Hepatocyte (in vitro differentiated cells): ENCODE results near the gene TLCD3B. TPM values are rescaled to one million over a fixed set of nuclear protein-coding genes. Genes with fewer than 3 reads are reported as not detected.

Source experiments
- DNase-seq: peaks from one replicate; pipeline ENCODE4 v3.0.0-alpha.2; 2016; ENCODE audit warnings: low spot score
- H2AFZ ChIP-seq: fragments of 200-600 bp; sonication (generic); 2 replicates; pipeline ENCODE4 v1.6.0; 2016; ENCODE audit warnings: antibody characterized with exemption, mild to moderate bottlenecking
- H3K27ac ChIP-seq: fragments of 200-600 bp; sonication (generic); 2 replicates; pipeline ENCODE4 v1.5.1; 2016; ENCODE audit warnings: mild to moderate bottlenecking
- H3K27me3 ChIP-seq: fragments of 200-600 bp; sonication (generic); 2 replicates; pipeline ENCODE4 v1.6.1; 2016
- H3K36me3 ChIP-seq: fragments of 200-600 bp; sonication (generic); replicated peaks from 2 replicates; pipeline ENCODE4 v1.5.1; 2016; ENCODE audit warnings: low read depth; ENCODE audit not compliant: insufficient read depth
- H3K4me1 ChIP-seq: fragments of 200-600 bp; sonication (generic); 2 replicates; pipeline ENCODE4 v1.5.1; 2016; ENCODE audit warnings: mild to moderate bottlenecking, moderate library complexity; ENCODE audit not compliant: insufficient read depth
- H3K4me2 ChIP-seq: fragments of 200-600 bp; sonication (generic); 2 replicates; pipeline ENCODE4 v1.6.0; 2016
- H3K4me3 ChIP-seq: fragments of 200-600 bp; sonication (generic); 2 replicates; pipeline ENCODE4 v1.5.1; 2016; ENCODE audit warnings: mild to moderate bottlenecking
- H3K79me2 ChIP-seq: fragments of 200-600 bp; sonication (generic); 2 replicates; pipeline ENCODE4 v1.6.0; 2017; ENCODE audit warnings: mild to moderate bottlenecking
- H3K9me2 ChIP-seq: fragments of 200-600 bp; sonication (generic); replicated peaks from 2 replicates; pipeline ENCODE4 v1.6.0; 2017; ENCODE audit warnings: mild to moderate bottlenecking; ENCODE audit not compliant: insufficient read depth
- H3K9me3 ChIP-seq: fragments of 200-600 bp; sonication (generic); 2 replicates; pipeline ENCODE4 v1.5.1; 2016; ENCODE audit warnings: low read depth, mild to moderate bottlenecking
- H4K20me1 ChIP-seq: fragments of 200-600 bp; sonication (generic); 2 replicates; pipeline ENCODE4 v1.6.0; 2016; ENCODE audit warnings: mild to moderate bottlenecking; ENCODE audit not compliant: insufficient read depth, poor library complexity, severe bottlenecking
- CTCF ChIP-seq: fragments of 200-600 bp; sonication (generic); IDR thresholded peaks from 2 replicates; pipeline ENCODE4 v1.5.1; 2016; ENCODE audit warnings: antibody characterized with exemption, mild to moderate bottlenecking; ENCODE audit not compliant: poor library complexity
- EZH2 ChIP-seq: fragments of 200-600 bp; sonication (generic); IDR thresholded peaks from 2 replicates; pipeline ENCODE4 v1.6.1; 2016; ENCODE audit warnings: antibody characterized with exemption, mild to moderate bottlenecking, borderline replicate concordance
- EZH2phosphoT487 ChIP-seq: fragments of 200-600 bp; sonication (generic); IDR thresholded peaks from one replicate; pipeline ENCODE4 v1.6.1; 2018; ENCODE audit warnings: antibody characterized with exemption, mild to moderate bottlenecking, low read depth, moderate library complexity; ENCODE audit not compliant: unreplicated experiment, severe bottlenecking
- WGBS: methylation state at CpG from one replicate; pipeline ENCODE4 v1.1.6; 2016; ENCODE audit warnings: low lambda C conversion rate; ENCODE audit errors: missing lambda C conversion rate; 5-methylcytosine and 5-hydroxymethylcytosine counted together
- polyA plus RNA-seq: library from polyadenylated mRNA; unstranded; fragments of >200 nt; fragmentation: Nextera tagmentation; extraction: Ambion mirVana; gene quantifications from 2 replicates; pipeline ENCODE4 v1.2.1, GENCODE V29; 2016
- total RNA-seq: library from RNA; depleted of rRNA; stranded (reverse); fragments of >200 nt; gene quantifications from 2 replicates; pipeline ENCODE4 v1.2.3, GENCODE V29; 2014

TLCD3B gene
- total and polyA plus RNA-seq, 2 experiments from 2014 or later = not detected

GRCh38 chr16:29978081-29978480 is 53.0 kb downstream of the TLCD3B start:
- H3K4me1 ChIP-seq = peaks cover 20% of the 10 kb centered on the region
- no peaks in the 10 kb centered on the region for H3K36me3 ChIP-seq
- H3K4me3 ChIP-seq = no peak overlapping the region
- H3K9me3 ChIP-seq = no peaks in the 10 kb centered on the region
- H3K79me2 ChIP-seq = peaks cover 41% of the 10 kb centered on the region
- H3K27ac ChIP-seq = no peak overlapping the region
- H3K9me2 ChIP-seq = no peaks in the 10 kb centered on the region
- no peaks in the 10 kb centered on the region for H3K27me3 ChIP-seq
- no peak overlapping the region for H3K4me2 ChIP-seq
- no peak for DNase-seq
- TF ChIP-seq CTCF = no peak
- H2AFZ ChIP-seq = no peak overlapping the region
- H4K20me1 ChIP-seq = peaks cover 43% of the 10 kb centered on the region
- WGBS = 97% methylated on average over 9 of the region's 9 CpGs

GRCh38 chr16:29977063-29977825 is 53.8 kb downstream of the TLCD3B start:
- peak overlapping the region; percentile 99 for H3K4me2 ChIP-seq
- no peak for DNase-seq
- 83% methylated on average over 9 of the region's 9 CpGs for WGBS
- H3K79me2 ChIP-seq = peaks cover 41% of the 10 kb centered on the region
- H3K4me3 ChIP-seq = no peak overlapping the region
- peaks cover 43% of the 10 kb centered on the region for H4K20me1 ChIP-seq
- no peaks in the 10 kb centered on the region for H3K36me3 ChIP-seq
- H3K9me3 ChIP-seq = no peaks in the 10 kb centered on the region
- no peaks in the 10 kb centered on the region for H3K27me3 ChIP-seq
- H3K27ac ChIP-seq = no peak overlapping the region
- H3K4me1 ChIP-seq = peaks cover 20% of the 10 kb centered on the region
- no peaks in the 10 kb centered on the region for H3K9me2 ChIP-seq
- H2AFZ ChIP-seq = no peak overlapping the region
- no peak for TF ChIP-seq EZH2
- no peak for TF ChIP-seq EZH2phosphoT487
- TF ChIP-seq CTCF = no peak

- H3K9me2 ChIP-seq = no peaks in the 10 kb centered on the region
- peaks cover 20% of the 10 kb centered on the region for H3K4me1 ChIP-seq
- DNase-seq = no peak
- peaks cover 43% of the 10 kb centered on the region for H4K20me1 ChIP-seq
- no peaks in the 10 kb centered on the region for H3K36me3 ChIP-seq
- TF ChIP-seq EZH2phosphoT487 (no peak), EZH2 (no peak), CTCF (no peak)
- 35% methylated on average over 6 of the region's 6 CpGs for WGBS
- H3K79me2 ChIP-seq = peaks cover 41% of the 10 kb centered on the region
- H2AFZ ChIP-seq = no peak overlapping the region
- H3K4me3 ChIP-seq = peak overlapping the region; percentile 8
- peak overlapping the region; percentile 99 for H3K4me2 ChIP-seq
- no peaks in the 10 kb centered on the region for H3K27me3 ChIP-seq
- no peaks in the 10 kb centered on the region for H3K9me3 ChIP-seq
- H3K27ac ChIP-seq = no peak overlapping the region
Measured at GRCh38 chr16:29975811-29976511, 55.1 kb downstream of the TLCD3B start.
